ENCODE data around the gene PCDHGB2. TPM values are rescaled to one million over a fixed set of nuclear protein-coding genes. Genes with fewer than 3 reads are reported as not detected.

Gene PCDHGB2
- polyA plus RNA-seq, 1 donor (not counting 4 experiments of a cell fraction or from before 2014, with no cell fraction given): 0.12 TPM

GRCh38 chr5:141349917-141350619 is 9.7 kb upstream of the PCDHGB2 start, which contains the start of gene PCDHGB1:
Gene PCDHGB1 (plus strand): TSS chr5:141350099. CDS start chr5:141350261, 162 bp downstream.
- no peaks in the 10 kb centered on the region for H3K9me1 ChIP-seq (ENCODE audit: control insufficient read depth, extremely low read depth, insufficient read depth, low read length)
- dilution Hi-C loops (cut with MboI; ENCODE audit: extremely low pct_ligation_motif_present, low sequenced_read_pairs): no loop called here
- H3K9me3 ChIP-seq (ENCODE audit: control insufficient read depth, low read depth, low read length): peaks cover 6% of the 10 kb centered on the region

GRCh38 chr5:141351591-141351990 is 8.2 kb upstream of the PCDHGB2 start:
- no peaks in the 10 kb centered on the region for H3K79me2 ChIP-seq (ENCODE audit: control insufficient read depth, insufficient read depth, low read length)
- no peaks in the 10 kb centered on the region for H3K36me3 ChIP-seq (ENCODE audit: control insufficient read depth in 2 of 2, extremely low read depth in 1 of 2, insufficient read depth in 2 of 2, low read length in 2 of 2)
- no peak overlapping the region for H3K4me2 ChIP-seq (ENCODE audit: control insufficient read depth, extremely low read depth, insufficient read depth, low read depth, low read length)
- H3K9me3 ChIP-seq (ENCODE audit: control insufficient read depth, low read depth, low read length): peaks cover 3% of the 10 kb centered on the region
- no peak overlapping the region for H3K27ac ChIP-seq (ENCODE audit: control insufficient read depth, insufficient read depth, low read length)
- no peaks in the 10 kb centered on the region for H3K9me1 ChIP-seq (ENCODE audit: control insufficient read depth, extremely low read depth, insufficient read depth, low read length)
- H4K20me1 ChIP-seq (ENCODE audit: control insufficient read depth, extremely low read depth, insufficient read depth, low read length): no peaks in the 10 kb centered on the region
- H3K9ac ChIP-seq (ENCODE audit: control insufficient read depth, extremely low read depth, insufficient read depth, low read length): no peak overlapping the region
- dilution Hi-C loops (cut with MboI; ENCODE audit: extremely low pct_ligation_motif_present, low sequenced_read_pairs): no loop called here
- H2AFZ ChIP-seq (ENCODE audit: control insufficient read depth, low read length): no peak overlapping the region
- H3K27me3 ChIP-seq (ENCODE audit: control insufficient read depth, extremely low read depth, insufficient read depth, low read length): no peaks in the 10 kb centered on the region
- H3K4me1 ChIP-seq (ENCODE audit: control insufficient read depth, extremely low read depth, insufficient read depth, low read length): no peaks in the 10 kb centered on the region
- H3K4me3 ChIP-seq (ENCODE audit: control insufficient read depth in 2 of 3, extremely low read depth in 1 of 3, insufficient read depth in 2 of 3, low read depth in 1 of 3, low read length in 3 of 3): no peak overlapping the region
- TF ChIP-seq EZH2 (IDR thresholded peaks at IDR 0.05; ENCODE audit: low read length) (no peak), CTCF (optimal IDR thresholded peaks at IDR 0.05 in 1 of 3, IDR thresholded peaks at IDR 0.05 in 1 of 3, conservative IDR thresholded peaks at IDR 0.05 in 1 of 3; ENCODE audit: extremely low read depth in 1 of 3, insufficient read depth in 2 of 3, low read length in 3 of 3) (no peak)
- FAIRE-seq: no peak
- no peak for DNase-seq (ENCODE audit: low read depth, low spot score)

More at GRCh38 chr5:141349917-141350619, 9.7 kb upstream of the PCDHGB2 start, which contains the start of gene PCDHGB1:
- Histone ChIP-seq H3K4me2 (ENCODE audit: control insufficient read depth, extremely low read depth, insufficient read depth, low read depth, low read length) (no peak within 1 kb of the TSS), H3K4me1 (ENCODE audit: control insufficient read depth, extremely low read depth, insufficient read depth, low read length) (no peaks in the 10 kb centered on the region), H3K36me3 (ENCODE audit: control insufficient read depth in 2 of 2, extremely low read depth in 1 of 2, insufficient read depth in 2 of 2, low read length in 2 of 2) (no peaks in the 10 kb centered on the region), H3K27ac (ENCODE audit: control insufficient read depth, insufficient read depth, low read length) (no peak within 1 kb of the TSS), H3K79me2 (ENCODE audit: control insufficient read depth, insufficient read depth, low read length) (no peaks in the 10 kb centered on the region), H3K9ac (ENCODE audit: control insufficient read depth, extremely low read depth, insufficient read depth, low read length) (no peak within 1 kb of the TSS), H4K20me1 (ENCODE audit: control insufficient read depth, extremely low read depth, insufficient read depth, low read length) (no peaks in the 10 kb centered on the region), H3K27me3 (ENCODE audit: control insufficient read depth, extremely low read depth, insufficient read depth, low read length) (no peaks in the 10 kb centered on the region), H2AFZ (ENCODE audit: control insufficient read depth, low read length) (no peak within 1 kb of the TSS), H3K4me3 (ENCODE audit: control insufficient read depth in 2 of 3, extremely low read depth in 1 of 3, insufficient read depth in 2 of 3, low read depth in 1 of 3, low read length in 3 of 3) (peak within 1 kb of the TSS in 1 of 3 experiments; percentile 14)
- TF ChIP-seq EZH2 (IDR thresholded peaks at IDR 0.05; ENCODE audit: low read length): no peak
- TF ChIP-seq CTCF (optimal IDR thresholded peaks at IDR 0.05 in 1 of 3, IDR thresholded peaks at IDR 0.05 in 1 of 3, conservative IDR thresholded peaks at IDR 0.05 in 1 of 3; ENCODE audit: extremely low read depth in 1 of 3, insufficient read depth in 2 of 3, low read length in 3 of 3): peak; percentile 35 to 53 (median 48)
- no peak for DNase-seq (ENCODE audit: low read depth, low spot score)
- FAIRE-seq: no peak
